ENCODE measurements around the gene ZNF268. TPM values are rescaled to one million over a fixed set of nuclear protein-coding genes. Genes with fewer than 3 reads are reported as not detected.

Gene ZNF268
- polyA plus RNA-seq, 6 donors from 2014 or later, result 8.0 to 29.0 (median 18.8) TPM

- DNase-seq, result no peak
- peak overlapping the region in 3 of 6 donors; percentile 53 to 82 (median 66) for H3K27ac Mint-ChIP-seq
- ATAC-seq (ENCODE audit: low read depth in 2 of 2), result no peak
- peak overlapping the region in 1 of 8 donors; percentile 13 for H3K4me3 Mint-ChIP-seq
- peaks cover 41 to 50% of the 10 kb centered on the region in 2 donors for H3K36me3 Mint-ChIP-seq
- peaks cover 13 to 92% (median 83%) of the 10 kb centered on the region in 7 donors for H3K9me3 Mint-ChIP-seq
- H3K27me3 Mint-ChIP-seq, result no peaks in the 10 kb centered on the region
- H3K4me1 Mint-ChIP-seq, result no peaks in the 10 kb centered on the region
These were observed 22.3 kb downstream of the ZNF268 start for GRCh38 chr12:133203344-133204263.

- peaks cover 41 to 50% of the 10 kb centered on the region in 2 donors for H3K36me3 Mint-ChIP-seq
- ATAC-seq (ENCODE audit: low read depth in 2 of 2) (no peak), DNase-seq (no peak)
- H3K27ac Mint-ChIP-seq, result no peak overlapping the region
- no peaks in the 10 kb centered on the region for H3K27me3 Mint-ChIP-seq
- no peak overlapping the region for H3K4me3 Mint-ChIP-seq
- peaks cover 13 to 94% (median 88%) of the 10 kb centered on the region in 7 donors for H3K9me3 Mint-ChIP-seq
- H3K4me1 Mint-ChIP-seq, result no peaks in the 10 kb centered on the region
These were observed 22.9 kb downstream of the ZNF268 start for GRCh38 chr12:133204264-133204603.

GRCh38 chr12:133206390-133206789 is 25.1 kb downstream of the ZNF268 start:
- H3K4me1 Mint-ChIP-seq, result no peaks in the 10 kb centered on the region
- DNase-seq (no peak), ATAC-seq (ENCODE audit: low read depth in 2 of 2) (no peak)
- peaks cover 27 to 31% of the 10 kb centered on the region in 2 donors for H3K36me3 Mint-ChIP-seq
- peaks cover under 1 to 93% (median 77%) of the 10 kb centered on the region in 7 donors for H3K9me3 Mint-ChIP-seq
- H3K4me3 Mint-ChIP-seq, result no peak overlapping the region
- no peaks in the 10 kb centered on the region for H3K27me3 Mint-ChIP-seq
- H3K27ac Mint-ChIP-seq, result no peak overlapping the region

GRCh38 chr12:133215724-133216123 is 34.4 kb downstream of the ZNF268 start:
- peaks cover 0 to 11% (median 8%) of the 10 kb centered on the region in 3 donors for H3K27me3 Mint-ChIP-seq
- H3K27ac Mint-ChIP-seq, result no peak overlapping the region
- peaks cover 27% of the 10 kb centered on the region in 2 donors for H3K36me3 Mint-ChIP-seq
- DNase-seq (no peak), ATAC-seq (ENCODE audit: low read depth in 2 of 2) (no peak)
- H3K9me3 Mint-ChIP-seq, result peaks cover 21 to 81% (median 61%) of the 10 kb centered on the region in 7 donors
- no peak overlapping the region for H3K4me3 Mint-ChIP-seq
- no peaks in the 10 kb centered on the region for H3K4me1 Mint-ChIP-seq

GRCh38 chr12:133217219-133217618 is 35.9 kb downstream of the ZNF268 start:
- no peak for DNase-seq
- peaks cover 0 to 11% (median 8%) of the 10 kb centered on the region in 3 donors for H3K27me3 Mint-ChIP-seq
- peaks cover 18 to 71% (median 49%) of the 10 kb centered on the region in 7 donors for H3K9me3 Mint-ChIP-seq
- no peak overlapping the region for H3K4me3 Mint-ChIP-seq
- H3K27ac Mint-ChIP-seq, result no peak overlapping the region
- ATAC-seq (ENCODE audit: low read depth in 2 of 2), result no peak
- H3K4me1 Mint-ChIP-seq, result no peaks in the 10 kb centered on the region
- H3K36me3 Mint-ChIP-seq, result peaks cover 27% of the 10 kb centered on the region in 2 donors

GRCh38 chr12:133220521-133220920 is 39.2 kb downstream of the ZNF268 start:
- Mint-ChIP-seq H3K9me3 (peaks cover 8 to 47% (median 42%) of the 10 kb centered on the region in 7 donors), H3K27ac (no peak overlapping the region), H3K4me3 (no peak overlapping the region), H3K36me3 (peaks cover 20 to 33% of the 10 kb centered on the region in 2 donors), H3K4me1 (no peaks in the 10 kb centered on the region), H3K27me3 (peaks cover 0 to 11% (median 8%) of the 10 kb centered on the region in 3 donors)
- DNase-seq (no peak), ATAC-seq (ENCODE audit: low read depth in 2 of 2) (no peak)

GRCh38 chr12:133221241-133221640 is 39.9 kb downstream of the ZNF268 start:
- Mint-ChIP-seq H3K36me3 (peaks cover 20 to 33% of the 10 kb centered on the region in 2 donors), H3K27ac (no peak overlapping the region)
- ATAC-seq (ENCODE audit: low read depth in 2 of 2), result no peak

GRCh38 chr12:133222211-133222610 is 40.9 kb downstream of the ZNF268 start:
- no peak overlapping the region for H3K4me3 Mint-ChIP-seq
- ATAC-seq (ENCODE audit: low read depth in 2 of 2) (no peak), DNase-seq (no peak)
- peaks cover 20 to 33% of the 10 kb centered on the region in 2 donors for H3K36me3 Mint-ChIP-seq
- peaks cover 0 to 11% (median 8%) of the 10 kb centered on the region in 3 donors for H3K27me3 Mint-ChIP-seq
- peaks cover 8 to 45% (median 31%) of the 10 kb centered on the region in 7 donors for H3K9me3 Mint-ChIP-seq
- no peaks in the 10 kb centered on the region for H3K4me1 Mint-ChIP-seq
- H3K27ac Mint-ChIP-seq, result no peak overlapping the region

More at GRCh38 chr12:133221241-133221640, 39.9 kb downstream of the ZNF268 start:
- no peak for DNase-seq
- H3K27me3 Mint-ChIP-seq, result peaks cover 0 to 11% (median 8%) of the 10 kb centered on the region in 3 donors
- H3K4me3 Mint-ChIP-seq, result no peak overlapping the region
- H3K4me1 Mint-ChIP-seq, result no peaks in the 10 kb centered on the region
- peaks cover 8 to 43% (median 37%) of the 10 kb centered on the region in 7 donors for H3K9me3 Mint-ChIP-seq

- no peaks in the 10 kb centered on the region for H3K4me1 Mint-ChIP-seq
- no peak overlapping the region for H3K27ac Mint-ChIP-seq
- H3K36me3 Mint-ChIP-seq, result peaks cover 0 to 22% of the 10 kb centered on the region in 2 donors
- no peak overlapping the region for H3K4me3 Mint-ChIP-seq
- H3K9me3 Mint-ChIP-seq, result peaks cover 3 to 38% (median 15%) of the 10 kb centered on the region in 7 donors
- peaks cover 0 to 10% (median 0%) of the 10 kb centered on the region in 3 donors for H3K27me3 Mint-ChIP-seq
- ATAC-seq (ENCODE audit: low read depth in 2 of 2) (no peak), DNase-seq (no peak)
These were observed 44.2 kb downstream of the ZNF268 start for GRCh38 chr12:133225527-133225926.

- no peak overlapping the region for H3K4me3 Mint-ChIP-seq
- no peak for DNase-seq
- H3K4me1 Mint-ChIP-seq, result no peaks in the 10 kb centered on the region
- H3K27ac Mint-ChIP-seq, result no peak overlapping the region
- ATAC-seq (ENCODE audit: low read depth in 2 of 2), result no peak
- H3K27me3 Mint-ChIP-seq, result peaks cover 0 to 10% (median 0%) of the 10 kb centered on the region in 3 donors
- peaks cover 5 to 37% (median 14%) of the 10 kb centered on the region in 7 donors for H3K9me3 Mint-ChIP-seq
- H3K36me3 Mint-ChIP-seq, result peaks cover 0 to 21% of the 10 kb centered on the region in 2 donors
These were observed 45.4 kb downstream of the ZNF268 start for GRCh38 chr12:133226690-133227089.

- no peak overlapping the region for H3K27ac Mint-ChIP-seq
- no peaks in the 10 kb centered on the region for H3K4me1 Mint-ChIP-seq
These were observed 46.1 kb downstream of the ZNF268 start for GRCh38 chr12:133227281-133227852.

GRCh38 chr12:133231001-133231400 is 49.7 kb downstream of the ZNF268 start:
- H3K27me3 Mint-ChIP-seq, result peaks cover 0 to 10% (median 0%) of the 10 kb centered on the region in 3 donors
- H3K4me1 Mint-ChIP-seq, result peaks cover 0 to 4% (median 0%) of the 10 kb centered on the region in 3 donors
- H3K36me3 Mint-ChIP-seq, result peaks cover 0 to 17% of the 10 kb centered on the region in 2 donors
- no peak for DNase-seq
- no peak overlapping the region for H3K4me3 Mint-ChIP-seq
- peaks cover 6 to 23% (median 16%) of the 10 kb centered on the region in 7 donors for H3K9me3 Mint-ChIP-seq
- no peak overlapping the region for H3K27ac Mint-ChIP-seq
- ATAC-seq (ENCODE audit: low read depth in 2 of 2), result no peak

More at GRCh38 chr12:133227281-133227852, 46.1 kb downstream of the ZNF268 start:
- Mint-ChIP-seq H3K36me3 (peaks cover 0 to 15% of the 10 kb centered on the region in 2 donors), H3K27me3 (peaks cover 0 to 10% (median 0%) of the 10 kb centered on the region in 3 donors), H3K4me3 (no peak overlapping the region), H3K9me3 (peaks cover 5 to 30% (median 13%) of the 10 kb centered on the region in 7 donors)
- DNase-seq (no peak), ATAC-seq (ENCODE audit: low read depth in 2 of 2) (no peak)

GRCh38 chr12:133233006-133233405 is 51.7 kb downstream of the ZNF268 start:
- H3K4me3 Mint-ChIP-seq, result no peak overlapping the region
- peaks cover 0 to 17% of the 10 kb centered on the region in 2 donors for H3K36me3 Mint-ChIP-seq
- peaks cover 6 to 25% (median 19%) of the 10 kb centered on the region in 7 donors for H3K9me3 Mint-ChIP-seq
- H3K27me3 Mint-ChIP-seq, result peaks cover 0 to 10% (median 0%) of the 10 kb centered on the region in 3 donors
- DNase-seq (no peak), ATAC-seq (ENCODE audit: low read depth in 2 of 2) (no peak)
- peaks cover 0 to 4% (median 0%) of the 10 kb centered on the region in 3 donors for H3K4me1 Mint-ChIP-seq
- H3K27ac Mint-ChIP-seq, result peak overlapping the region in 1 of 6 donors; percentile 46
